GM18508 (cell line): ENCODE measurements around the gene CIBAR2.
"Not testable (repeated sequence)": the region's sequence is repeated elsewhere in the genome, so short reads cannot be mapped to it uniquely, and the experiment has no call there.

Experiments used
- ATAC-seq: cut with Tn5 transposase; IDR thresholded peaks from one replicate; pipeline ENCODE4 v1.9.1; 2021; ENCODE audit warnings: moderate number of reproducible peaks; ENCODE audit not compliant: insufficient read depth, unreplicated experiment

CIBAR2 gene

DNA sequence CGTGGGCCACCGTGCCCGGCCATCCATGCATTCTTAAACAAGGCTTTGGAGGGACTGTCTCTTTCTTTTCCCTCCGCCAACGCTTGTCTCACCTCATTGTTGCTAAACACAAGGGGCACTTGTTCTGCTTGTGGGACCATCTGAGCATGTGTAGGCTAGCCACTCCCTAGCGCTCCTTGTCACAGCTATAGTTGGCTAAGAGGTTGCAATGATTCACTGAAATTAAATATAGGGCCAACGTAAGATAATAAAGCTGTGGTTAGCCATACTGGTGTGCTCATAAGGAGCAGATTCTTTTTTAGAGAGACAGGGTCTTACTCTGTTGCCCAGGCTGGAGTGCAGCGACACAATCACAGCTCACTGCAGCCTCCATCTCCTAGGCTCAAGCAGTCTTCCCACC is 43.5 kb downstream of the CIBAR2 start:
- no peak for ATAC-seq

DNA sequence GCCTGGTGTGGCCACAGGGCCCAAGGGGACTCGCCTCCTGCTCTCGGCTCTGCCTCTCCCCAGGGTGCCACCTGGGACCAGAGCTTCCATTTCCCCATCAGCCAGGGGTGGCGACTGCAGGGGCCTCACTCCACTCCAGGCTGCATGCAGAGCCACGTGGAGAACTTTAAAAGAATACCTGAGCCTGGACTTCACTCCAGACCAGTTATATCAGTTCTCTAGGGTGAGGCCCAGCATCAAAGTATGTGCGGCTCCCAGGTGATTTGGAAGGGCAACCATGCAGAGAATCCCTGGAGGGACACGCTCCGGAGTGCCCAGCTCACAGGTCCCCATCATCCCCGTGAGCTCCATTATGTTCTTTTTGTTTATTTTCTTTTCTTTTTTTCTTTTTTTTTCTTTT is 44.8 kb downstream of the CIBAR2 start:
- no peak for ATAC-seq

DNA sequence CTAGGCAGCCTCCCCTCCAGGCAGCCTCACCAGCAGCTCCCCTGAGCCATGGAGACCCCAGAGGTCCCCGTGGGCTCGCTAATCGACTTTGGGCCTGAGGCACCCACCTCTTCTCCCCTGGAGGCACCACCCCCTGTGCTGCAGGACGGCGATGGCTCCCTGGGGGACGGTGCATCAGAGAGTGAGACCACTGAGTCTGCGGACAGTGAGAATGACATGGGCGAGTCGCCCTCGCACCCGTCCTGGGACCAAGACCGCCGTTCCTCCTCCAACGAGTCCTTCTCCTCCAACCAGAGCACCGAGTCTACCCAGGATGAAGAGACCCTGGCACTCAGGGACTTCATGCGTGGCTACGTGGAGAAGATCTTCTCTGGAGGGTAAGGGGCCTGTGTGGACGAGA is 45.2 kb downstream of the CIBAR2 start:
- ATAC-seq: no peak

DNA sequence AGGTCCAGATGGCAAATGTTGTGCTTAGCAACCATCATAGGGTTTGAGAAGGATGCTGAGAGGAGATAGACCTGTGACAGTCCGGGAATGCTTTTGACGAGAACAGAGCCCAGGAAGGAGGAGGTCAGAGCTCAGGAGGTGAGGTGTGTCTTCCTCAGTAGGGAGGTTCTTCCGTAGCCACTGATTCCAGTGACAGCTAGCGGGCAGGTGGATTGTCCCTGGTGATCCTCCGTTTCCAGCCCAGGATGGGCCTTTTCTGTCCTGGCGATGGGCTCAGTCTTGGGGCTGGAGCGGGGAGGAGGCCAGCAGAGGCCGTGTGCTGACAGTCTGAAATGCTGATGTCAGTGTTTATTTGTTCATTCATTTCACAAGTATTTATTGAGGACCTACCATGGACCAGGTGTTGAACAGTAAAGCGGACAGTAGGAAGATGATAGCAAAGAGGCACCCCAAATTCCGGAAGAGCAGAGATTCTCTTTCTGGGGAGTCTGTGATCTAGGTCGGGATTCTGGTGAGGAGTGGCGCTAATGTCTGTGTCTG is 45.9 kb downstream of the CIBAR2 start:
- ATAC-seq: no peak

DNA sequence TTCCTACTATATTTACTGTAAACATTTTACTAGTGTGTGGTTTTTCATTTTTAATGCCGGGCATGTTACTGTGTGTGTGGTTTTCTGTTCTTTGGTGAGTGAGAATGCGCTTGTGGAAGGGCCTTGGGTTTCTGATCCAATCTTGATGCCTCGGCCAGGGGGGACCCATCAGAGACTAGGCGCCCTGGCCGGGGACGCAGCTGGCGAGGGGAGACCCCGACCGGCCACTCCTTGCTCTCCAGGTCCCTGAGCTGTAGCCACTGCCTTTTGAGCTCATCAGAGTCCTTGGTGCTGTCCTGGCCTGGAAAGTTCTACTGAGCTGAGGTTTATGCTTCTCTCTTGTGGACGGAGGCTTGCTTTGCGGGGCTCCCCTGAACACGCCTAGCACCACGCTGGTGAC is 47.2 kb downstream of the CIBAR2 start:
- no peak for ATAC-seq

DNA sequence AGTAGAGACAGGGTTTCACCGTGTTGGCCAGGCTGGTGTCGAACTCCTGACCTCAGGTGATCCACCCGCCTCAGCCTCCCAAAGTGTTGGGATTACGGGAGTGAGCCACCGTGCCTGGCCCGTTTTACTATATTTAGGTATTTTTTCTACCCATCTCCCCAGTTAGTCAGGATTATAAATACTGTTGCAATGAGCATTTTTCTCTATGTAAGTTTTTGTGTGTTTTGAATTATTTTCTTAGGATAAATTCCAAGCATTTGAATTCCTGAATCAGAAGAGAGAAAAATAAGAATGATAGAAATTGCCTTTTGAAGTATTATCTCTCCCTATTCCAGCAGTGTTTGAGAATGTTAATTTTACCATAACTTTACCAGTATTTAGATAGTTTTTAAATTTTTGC is 48.1 kb downstream of the CIBAR2 start:
- ATAC-seq: no peak

DNA sequence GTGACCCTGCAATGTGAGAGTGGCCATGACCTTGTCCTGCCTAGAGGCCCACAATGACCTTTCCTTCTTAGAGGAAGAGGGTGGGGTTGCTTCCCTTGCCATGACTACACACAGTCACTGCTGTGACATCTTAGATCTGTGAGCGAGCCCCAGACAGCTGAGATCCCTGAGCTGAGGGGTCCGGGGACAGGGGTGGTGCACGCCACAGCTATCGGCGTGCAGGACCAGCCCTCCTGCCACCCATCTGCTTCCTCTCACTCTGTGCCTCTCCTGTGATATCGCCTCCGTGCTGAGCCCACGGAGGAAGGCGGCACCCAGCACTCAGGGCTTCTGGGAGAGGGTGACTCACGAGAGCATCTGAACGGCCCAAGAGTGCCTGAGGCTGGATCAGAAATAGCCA is 49.4 kb downstream of the CIBAR2 start:
- ATAC-seq: no peak

DNA sequence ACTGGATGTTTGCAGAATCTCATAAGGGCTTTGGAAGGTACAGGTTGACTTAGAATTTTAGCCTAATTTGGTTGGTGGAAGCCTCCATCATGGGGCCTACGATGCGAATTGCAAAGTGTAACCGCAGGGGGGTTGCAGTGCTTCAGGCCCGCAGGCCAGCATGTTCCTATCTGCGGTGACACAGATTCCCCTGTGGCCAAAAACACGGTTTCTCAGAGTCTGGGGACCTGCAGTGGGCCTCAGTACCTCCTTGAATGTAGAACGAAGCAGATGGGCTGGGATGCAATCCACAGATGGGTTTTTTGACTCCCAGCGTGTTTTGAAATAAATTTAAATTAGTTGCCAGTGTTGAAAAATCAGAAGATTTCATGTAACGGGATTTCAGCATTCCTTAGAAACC is 49.9 kb downstream of the CIBAR2 start:
- ATAC-seq: no peak

DNA sequence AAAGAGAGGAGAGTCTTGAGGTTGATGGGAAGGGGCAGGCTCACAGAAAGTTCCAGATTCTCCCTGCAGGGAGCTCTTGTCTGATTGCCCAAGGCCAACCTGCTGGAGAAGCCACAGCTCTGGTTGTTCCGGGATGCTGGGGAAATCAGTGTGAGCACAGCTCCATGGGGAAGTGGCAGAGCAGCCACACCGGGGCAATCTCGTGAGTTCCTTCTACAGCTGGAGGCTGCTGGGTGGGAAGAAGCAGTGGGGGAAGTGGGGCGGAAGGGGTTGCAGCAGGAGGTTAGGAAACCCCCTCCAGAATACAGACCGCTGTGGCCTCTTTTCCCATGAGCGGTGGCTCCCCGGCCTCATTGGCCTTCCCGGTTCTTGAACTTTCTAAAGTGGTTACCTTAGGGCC is 50.7 kb downstream of the CIBAR2 start:
- ATAC-seq: no peak

DNA sequence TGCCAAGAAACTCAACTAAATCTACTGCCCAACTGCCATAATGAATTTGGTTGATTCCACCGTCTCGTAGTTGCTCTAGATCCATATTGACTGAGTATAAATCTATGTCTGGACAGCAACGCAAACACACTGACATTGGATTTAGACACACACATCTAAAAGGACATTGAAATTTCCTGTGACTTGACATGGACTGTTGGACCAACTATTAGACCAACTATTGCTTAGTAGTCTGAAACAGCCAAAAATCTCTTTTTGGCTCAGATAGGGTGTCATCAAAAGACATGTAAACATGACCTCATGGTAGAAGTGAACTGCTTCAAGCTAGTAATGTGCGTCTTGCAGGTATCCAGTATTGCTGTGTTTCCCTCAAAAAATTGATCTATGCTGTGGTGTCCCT is 53.4 kb downstream of the CIBAR2 start:
- no peak for ATAC-seq

DNA sequence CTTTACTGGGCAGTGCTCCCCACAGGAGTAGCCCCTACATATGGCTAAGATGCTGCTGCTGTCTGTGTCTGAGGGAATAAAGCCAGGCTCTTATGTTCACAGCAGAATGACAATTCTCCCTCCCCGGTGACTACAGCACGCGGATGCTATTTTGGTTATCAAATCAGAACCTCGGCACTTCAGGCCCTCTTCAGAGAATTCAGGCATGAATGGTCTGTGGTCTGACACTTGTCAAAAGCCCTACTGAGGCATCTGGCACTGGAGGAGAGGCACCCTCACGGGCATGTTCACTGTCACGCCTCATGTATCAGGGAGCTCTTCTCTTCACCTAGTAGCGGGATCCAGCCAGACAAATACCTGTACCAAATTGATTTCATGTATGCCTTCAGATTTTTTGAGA is 54.3 kb downstream of the CIBAR2 start:
- ATAC-seq: no peak

DNA sequence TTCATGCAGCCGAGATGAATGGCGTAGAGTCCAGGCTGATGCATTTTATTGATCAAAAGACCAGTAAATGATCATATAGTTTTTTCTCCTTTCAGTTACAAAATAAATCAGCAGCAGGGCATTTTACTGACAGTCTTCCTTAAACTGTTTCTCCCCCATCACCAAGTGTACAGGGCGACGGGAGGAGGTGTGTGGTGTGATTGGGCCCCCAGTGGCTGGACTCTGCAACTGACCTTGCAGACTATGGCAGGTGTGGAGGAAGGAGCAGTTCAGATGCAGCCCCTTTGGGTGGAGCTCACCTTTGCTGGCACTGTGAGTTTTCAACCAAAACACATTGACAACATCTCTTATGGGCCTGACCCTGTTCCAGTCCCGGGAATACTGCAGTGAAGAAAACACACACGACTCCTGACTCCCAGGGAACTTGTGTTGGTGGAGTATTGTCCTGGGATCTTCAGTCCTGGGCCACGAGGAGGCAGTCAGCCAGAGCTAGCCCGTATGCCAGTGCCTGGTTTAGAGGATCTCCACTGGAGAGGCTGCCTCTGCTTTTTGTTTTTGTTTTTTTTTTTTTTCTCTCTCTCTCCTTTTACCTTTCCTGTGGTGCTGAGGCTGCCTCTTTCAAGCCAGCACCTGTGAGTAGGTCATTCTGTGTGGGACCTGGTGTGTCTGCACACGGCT is 54.9 kb downstream of the CIBAR2 start:
- no peak for ATAC-seq

DNA sequence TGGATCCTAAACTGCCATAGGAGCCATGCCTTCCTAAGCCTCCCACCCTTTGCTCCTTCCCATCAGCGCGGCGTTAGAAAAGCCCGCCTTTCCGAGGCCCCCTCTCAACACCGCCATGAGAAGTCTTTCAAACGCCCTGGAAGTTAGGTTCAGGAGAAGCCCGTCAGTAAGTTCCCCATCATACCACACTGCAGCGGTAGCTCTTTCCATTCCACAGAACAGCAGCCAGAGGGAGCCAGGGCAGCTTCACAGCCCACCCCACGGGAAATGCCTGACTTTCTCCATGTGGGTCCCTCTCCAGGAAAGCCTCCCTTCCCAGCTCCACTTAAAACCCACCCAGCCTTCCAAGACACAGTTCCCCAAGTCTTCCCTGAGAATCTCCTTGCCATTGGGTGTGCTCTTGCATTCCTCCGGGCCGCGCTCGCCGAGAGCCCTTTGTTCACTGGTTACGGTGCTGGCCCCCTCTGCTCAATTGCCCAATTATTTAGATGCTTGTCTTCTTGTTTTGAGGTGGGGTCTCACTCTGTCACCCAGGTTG is 56.0 kb downstream of the CIBAR2 start:
- no peak for ATAC-seq

DNA sequence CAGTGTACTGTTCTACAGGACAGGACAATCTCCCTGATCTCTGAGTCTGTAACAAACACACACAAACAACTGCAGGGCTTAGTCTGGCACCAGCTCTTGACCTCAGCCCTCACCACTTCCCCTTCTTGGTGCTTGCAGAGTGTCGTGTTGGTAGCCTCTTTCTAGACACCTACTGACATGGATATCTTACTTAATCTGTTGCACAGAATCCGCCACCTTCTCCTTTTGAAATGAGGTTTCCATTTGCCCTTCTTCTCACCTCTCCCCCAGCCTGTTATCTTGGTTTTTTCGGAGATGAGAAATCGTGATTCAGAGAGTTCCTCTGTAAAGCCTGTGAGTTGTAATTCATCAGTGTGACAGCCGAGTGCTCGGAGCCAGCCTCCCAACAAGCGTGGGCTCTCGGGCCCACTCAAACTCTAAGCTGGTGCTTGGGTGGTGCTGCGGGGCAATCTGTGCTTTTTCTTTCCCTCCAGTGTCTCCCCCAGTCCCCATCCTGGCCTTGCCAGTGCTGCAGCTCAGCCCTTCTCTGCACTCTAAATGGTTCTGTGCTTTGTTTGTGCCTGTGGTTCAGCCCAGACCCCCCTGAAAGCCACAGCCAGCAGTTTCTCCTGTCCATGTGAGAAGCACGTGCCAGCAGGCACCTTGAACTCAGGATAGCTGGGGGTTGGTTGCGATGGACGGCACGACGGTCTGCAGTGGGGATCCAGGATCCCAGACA is 56.6 kb downstream of the CIBAR2 start:
- peak; percentile 66 for ATAC-seq

DNA sequence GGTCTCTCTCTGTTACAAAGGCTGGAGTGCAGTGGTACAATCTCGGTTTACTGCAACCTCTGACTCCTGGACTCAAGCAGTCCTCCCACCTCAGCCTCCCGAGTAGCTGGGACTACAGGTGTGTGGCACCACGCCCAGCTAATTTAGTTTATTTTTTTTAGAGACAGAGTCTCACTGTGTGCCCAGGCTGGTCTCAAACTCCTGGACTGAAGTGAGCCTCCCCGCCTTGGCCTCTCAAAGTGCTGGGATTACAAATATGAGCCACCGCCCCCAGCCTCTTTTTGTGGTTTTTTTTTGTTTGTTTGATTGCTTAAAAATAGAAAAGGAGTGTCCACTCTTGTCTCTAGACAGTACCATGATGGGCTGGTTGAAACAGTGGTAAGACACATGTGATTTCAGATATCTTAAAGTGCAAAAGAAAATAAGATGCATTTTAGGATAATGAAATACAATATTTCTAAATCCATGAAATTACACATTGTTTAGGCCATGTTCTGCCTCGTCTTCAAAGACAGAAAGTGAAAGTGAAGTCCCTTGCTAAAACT is 57.3 kb downstream of the CIBAR2 start:
- ATAC-seq: no peak

DNA sequence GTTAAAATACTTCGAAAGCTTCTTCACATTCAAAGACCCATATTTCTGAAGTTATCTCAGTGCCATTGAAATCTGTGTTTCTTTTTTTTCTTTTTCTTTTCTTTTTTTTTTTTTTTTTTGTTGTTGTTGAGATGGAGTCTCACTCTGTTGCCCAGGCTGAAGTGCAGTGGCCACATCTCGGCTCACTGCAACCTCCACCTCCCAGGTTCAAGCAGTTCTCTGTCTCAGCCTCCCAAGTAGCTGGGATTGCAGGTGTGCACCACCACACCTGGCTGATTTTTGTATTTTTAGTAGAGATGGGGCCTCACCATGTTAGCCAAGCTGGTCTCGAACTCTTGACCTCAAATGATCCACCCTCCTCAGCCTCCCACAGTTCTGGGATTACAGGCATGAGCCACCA is 58.0 kb downstream of the CIBAR2 start:
- ATAC-seq: not testable (repeated sequence)

DNA sequence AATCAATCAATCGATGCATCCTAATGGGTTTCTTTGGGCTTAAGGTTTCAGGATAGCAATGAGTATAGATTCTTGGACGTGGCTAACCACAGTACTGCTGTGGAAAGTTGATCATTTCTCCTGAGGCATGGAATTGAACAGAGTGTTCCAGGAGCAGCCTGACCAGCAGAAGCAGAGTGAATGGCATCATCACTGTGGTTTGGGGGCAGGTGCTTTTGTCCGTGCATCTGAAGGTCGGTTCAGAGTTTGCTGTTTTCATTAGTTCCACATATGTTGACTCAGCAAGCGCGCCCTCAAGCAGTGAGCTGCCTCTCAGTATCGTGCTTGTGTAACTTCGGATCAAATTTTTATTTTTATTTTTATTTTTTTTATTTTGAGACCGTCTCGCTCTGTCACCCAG is 59.7 kb downstream of the CIBAR2 start:
- ATAC-seq: no peak

DNA sequence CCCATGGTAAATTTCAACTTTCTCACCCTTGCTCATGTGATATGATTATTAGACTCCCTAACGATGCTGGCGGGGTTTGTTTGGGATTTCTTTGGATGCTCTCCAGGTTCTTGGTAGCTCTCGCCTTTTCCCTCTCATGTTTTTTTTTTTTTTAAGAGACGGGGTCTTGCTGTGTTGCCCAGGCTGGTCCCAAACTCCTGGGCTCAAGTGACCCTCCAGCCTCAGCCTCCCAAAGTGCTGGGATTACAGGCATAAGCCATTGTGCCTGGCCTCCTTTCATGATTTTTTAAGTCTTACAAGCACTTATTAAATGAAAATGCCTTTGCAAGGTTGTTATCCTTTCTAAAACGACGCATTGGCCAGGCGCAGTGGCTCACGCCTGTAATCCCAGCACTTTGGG is 60.6 kb downstream of the CIBAR2 start:
- no peak for ATAC-seq

DNA sequence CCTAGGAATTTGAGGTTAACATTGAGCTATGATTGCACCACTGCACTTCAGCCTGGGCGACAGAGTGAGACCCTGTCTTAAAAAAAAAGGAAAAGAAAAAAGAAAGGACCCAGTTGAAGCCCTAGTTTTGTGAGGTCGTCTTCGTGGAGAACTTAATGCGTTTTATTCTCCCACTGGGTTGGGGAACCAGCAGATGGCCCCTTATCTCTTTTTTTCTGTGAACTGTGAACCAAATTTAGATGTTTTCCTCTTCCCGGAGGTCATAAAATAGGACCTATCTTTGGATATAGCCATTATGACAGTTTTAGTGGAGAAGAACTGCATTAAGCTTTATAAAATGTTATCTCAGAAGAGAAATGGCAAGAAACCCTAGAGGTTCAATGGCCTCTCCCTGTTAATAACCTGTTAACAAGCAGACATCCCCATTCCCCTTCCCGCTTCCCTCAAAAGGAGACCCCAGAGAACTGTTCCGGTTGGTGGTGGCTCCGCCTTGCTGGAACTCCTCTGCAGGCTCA is 61.1 kb downstream of the CIBAR2 start:
- ATAC-seq: no peak

DNA sequence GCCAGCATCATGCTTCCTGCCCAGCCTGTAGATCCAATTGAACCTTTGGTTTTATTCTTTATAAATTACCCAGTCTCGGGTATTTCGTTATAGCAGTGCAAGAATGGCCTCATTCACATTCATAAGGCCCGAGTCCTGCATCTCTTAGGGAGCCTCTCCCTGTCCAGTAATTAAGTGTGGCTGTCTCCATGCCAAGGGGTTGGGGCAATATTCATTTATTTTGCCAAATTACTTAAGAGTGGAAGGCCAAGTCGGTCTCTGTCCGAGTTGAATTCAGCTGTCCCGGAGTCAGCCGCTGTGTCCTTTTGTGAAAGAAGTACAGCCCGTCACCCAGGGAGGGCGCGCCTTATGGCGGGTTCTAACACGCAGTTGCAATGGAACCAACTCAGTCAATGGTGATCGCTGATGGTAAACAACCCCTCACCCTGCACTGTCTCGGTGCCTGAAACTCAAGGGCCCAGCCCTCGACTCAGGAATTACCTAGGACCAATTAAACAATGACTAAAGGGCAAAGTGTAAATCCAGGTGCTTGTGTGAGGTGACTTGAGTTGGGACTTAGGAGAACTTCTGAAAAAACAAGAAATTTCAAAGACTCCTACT is 62.5 kb downstream of the CIBAR2 start:
- ATAC-seq: no peak
